NCI-H2081 treated with DMSO at 0.1 percent for 48 hours (cell line): Measurements from ENCODE around the gene PSRC1.

Experiments
- DNase-seq: peaks from one replicate; lab custom pipeline; 2025; lab: John Stamatoyannopoulos, UW

PSRC1 gene

GRCh38 chr1:109247401-109248365 is 35.3 kb downstream of the PSRC1 start:
- no peak for DNase-seq

- no peak for DNase-seq
These were observed 36.8 kb downstream of the PSRC1 start for GRCh38 chr1:109246141-109246551.

- DNase-seq: no peak
These were observed 38.9 kb downstream of the PSRC1 start for GRCh38 chr1:109243860-109244552.

GRCh38 chr1:109243221-109243620 is 39.7 kb downstream of the PSRC1 start:
- DNase-seq: no peak

- DNase-seq: no peak
These were observed 40.6 kb downstream of the PSRC1 start for GRCh38 chr1:109242387-109242786.

GRCh38 chr1:109241841-109242345 is 41.1 kb downstream of the PSRC1 start:
- DNase-seq: no peak

- DNase-seq: no peak
These were observed 41.6 kb downstream of the PSRC1 start for GRCh38 chr1:109241344-109241743.

- DNase-seq: no peak
These were observed 42.5 kb downstream of the PSRC1 start for GRCh38 chr1:109240158-109241152.

GRCh38 chr1:109239409-109240068 is 43.4 kb downstream of the PSRC1 start:
- no peak for DNase-seq

GRCh38 chr1:109239047-109239408 is 43.9 kb downstream of the PSRC1 start:
- no peak for DNase-seq

- DNase-seq: no peak
These were observed 44.6 kb downstream of the PSRC1 start for GRCh38 chr1:109238382-109238781.

- no peak for DNase-seq
These were observed 45.4 kb downstream of the PSRC1 start for GRCh38 chr1:109237512-109237911.

GRCh38 chr1:109235137-109235536 is 47.8 kb downstream of the PSRC1 start:
- DNase-seq: no peak

GRCh38 chr1:109231066-109231465 is 51.9 kb downstream of the PSRC1 start:
- DNase-seq: no peak
